ENCODE measurements around the gene NAMPT. TPM values are rescaled to one million over a fixed set of nuclear protein-coding genes. Genes with fewer than 3 reads are reported as not detected.

The NAMPT gene
- total and polyA plus RNA-seq, 9 of the 15 experiments (the other 6 are each of a cell fraction or from before 2014, with no cell fraction given), result 41.1 to 160 (median 106) TPM

DNA sequence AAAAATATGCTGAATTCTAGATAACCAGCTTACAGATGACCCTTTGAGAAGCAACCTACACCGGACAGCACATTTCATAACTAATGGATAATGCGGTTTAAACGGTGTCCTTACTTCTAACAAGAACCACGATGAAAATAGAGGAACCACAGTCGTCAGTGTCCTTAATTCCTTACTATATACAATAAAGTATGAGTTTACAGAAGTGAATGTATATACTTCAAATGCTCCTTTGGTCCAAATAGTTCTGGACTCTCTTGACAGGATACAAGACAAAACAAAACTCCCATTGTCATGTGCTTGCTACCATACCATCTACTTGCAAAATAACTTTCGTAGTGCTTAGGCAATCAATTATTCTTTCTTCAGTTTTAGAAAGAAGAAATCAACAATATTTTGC lies 2.4 kb downstream of the NAMPT start (continued):
- TF ChIP-seq, protein P1, sequence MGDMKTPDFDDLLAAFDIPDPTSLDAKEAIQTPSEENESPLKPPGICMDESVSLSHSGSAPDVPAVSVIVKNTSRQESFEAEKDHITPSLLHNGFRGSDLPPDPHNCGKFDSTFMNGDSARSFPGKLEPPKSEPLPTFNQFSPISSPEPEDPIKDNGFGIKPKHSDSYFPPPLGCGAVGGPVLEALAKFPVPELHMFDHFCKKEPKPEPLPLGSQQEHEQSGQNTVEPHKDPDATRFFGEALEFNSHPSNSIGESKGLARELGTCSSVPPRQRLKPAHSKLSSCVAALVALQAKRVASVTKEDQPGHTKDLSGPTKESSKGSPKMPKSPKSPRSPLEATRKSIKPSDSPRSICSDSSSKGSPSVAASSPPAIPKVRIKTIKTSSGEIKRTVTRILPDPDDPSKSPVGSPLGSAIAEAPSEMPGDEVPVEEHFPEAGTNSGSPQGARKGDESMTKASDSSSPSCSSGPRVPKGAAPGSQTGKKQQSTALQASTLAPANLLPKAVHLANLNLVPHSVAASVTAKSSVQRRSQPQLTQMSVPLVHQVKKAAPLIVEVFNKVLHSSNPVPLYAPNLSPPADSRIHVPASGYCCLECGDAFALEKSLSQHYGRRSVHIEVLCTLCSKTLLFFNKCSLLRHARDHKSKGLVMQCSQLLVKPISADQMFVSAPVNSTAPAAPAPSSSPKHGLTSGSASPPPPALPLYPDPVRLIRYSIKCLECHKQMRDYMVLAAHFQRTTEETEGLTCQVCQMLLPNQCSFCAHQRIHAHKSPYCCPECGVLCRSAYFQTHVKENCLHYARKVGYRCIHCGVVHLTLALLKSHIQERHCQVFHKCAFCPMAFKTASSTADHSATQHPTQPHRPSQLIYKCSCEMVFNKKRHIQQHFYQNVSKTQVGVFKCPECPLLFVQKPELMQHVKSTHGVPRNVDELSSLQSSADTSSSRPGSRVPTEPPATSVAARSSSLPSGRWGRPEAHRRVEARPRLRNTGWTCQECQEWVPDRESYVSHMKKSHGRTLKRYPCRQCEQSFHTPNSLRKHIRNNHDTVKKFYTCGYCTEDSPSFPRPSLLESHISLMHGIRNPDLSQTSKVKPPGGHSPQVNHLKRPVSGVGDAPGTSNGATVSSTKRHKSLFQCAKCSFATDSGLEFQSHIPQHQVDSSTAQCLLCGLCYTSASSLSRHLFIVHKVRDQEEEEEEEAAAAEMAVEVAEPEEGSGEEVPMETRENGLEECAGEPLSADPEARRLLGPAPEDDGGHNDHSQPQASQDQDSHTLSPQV (IDR thresholded peaks at IDR 0.05), result peak; percentile 54; the same call in 1 of the 2 replicates
- TF ChIP-seq, protein P2, sequence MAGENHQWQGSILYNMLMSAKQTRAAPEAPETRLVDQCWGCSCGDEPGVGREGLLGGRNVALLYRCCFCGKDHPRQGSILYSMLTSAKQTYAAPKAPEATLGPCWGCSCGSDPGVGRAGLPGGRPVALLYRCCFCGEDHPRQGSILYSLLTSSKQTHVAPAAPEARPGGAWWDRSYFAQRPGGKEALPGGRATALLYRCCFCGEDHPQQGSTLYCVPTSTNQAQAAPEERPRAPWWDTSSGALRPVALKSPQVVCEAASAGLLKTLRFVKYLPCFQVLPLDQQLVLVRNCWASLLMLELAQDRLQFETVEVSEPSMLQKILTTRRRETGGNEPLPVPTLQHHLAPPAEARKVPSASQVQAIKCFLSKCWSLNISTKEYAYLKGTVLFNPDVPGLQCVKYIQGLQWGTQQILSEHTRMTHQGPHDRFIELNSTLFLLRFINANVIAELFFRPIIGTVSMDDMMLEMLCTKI (IDR thresholded peaks at IDR 0.05; ENCODE audit: partially characterized antibody), result no peak
- TF ChIP-seq, protein P3, sequence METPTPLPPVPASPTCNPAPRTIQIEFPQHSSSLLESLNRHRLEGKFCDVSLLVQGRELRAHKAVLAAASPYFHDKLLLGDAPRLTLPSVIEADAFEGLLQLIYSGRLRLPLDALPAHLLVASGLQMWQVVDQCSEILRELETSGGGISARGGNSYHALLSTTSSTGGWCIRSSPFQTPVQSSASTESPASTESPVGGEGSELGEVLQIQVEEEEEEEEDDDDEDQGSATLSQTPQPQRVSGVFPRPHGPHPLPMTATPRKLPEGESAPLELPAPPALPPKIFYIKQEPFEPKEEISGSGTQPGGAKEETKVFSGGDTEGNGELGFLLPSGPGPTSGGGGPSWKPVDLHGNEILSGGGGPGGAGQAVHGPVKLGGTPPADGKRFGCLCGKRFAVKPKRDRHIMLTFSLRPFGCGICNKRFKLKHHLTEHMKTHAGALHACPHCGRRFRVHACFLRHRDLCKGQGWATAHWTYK (CRISPR knock-in tag; IDR thresholded peaks at IDR 0.05), result 0 out of 2 replicates have a peak, but pooled peaks have one; percentile 24
- no peak for TF ChIP-seq ZNF740 (CRISPR knock-in tag; IDR thresholded peaks at IDR 0.05)
- no peak for TF ChIP-seq ZNF740 (tag; IDR thresholded peaks at IDR 0.05)
- TF ChIP-seq TEAD4 (IDR thresholded peaks at IDR 0.05; ENCODE audit: low read length), result peak; percentile 7; the same call in 1 of the 2 replicates
- TF ChIP-seq TEAD4 (CRISPR knock-in tag; IDR thresholded peaks at IDR 0.05; ENCODE audit: borderline replicate concordance), result no peak
- no peak for TF ChIP-seq PTTG1 (tag; IDR thresholded peaks at IDR 0.05; ENCODE audit: low read depth)
- TF ChIP-seq CEBPG (CRISPR knock-in tag; IDR thresholded peaks at IDR 0.05), result no peak
- peak in 1 of 2 experiments; percentile 13; a peak in 1 of 4 replicates for TF ChIP-seq CEBPG (tag; conservative IDR thresholded peaks at IDR 0.05 in 1 of 2, IDR thresholded peaks at IDR 0.05 in 1 of 2)
- TF ChIP-seq DLX4 (CRISPR knock-in tag; IDR thresholded peaks at IDR 0.05), result no peak
- no peak for TF ChIP-seq MLX (CRISPR knock-in tag; conservative IDR thresholded peaks at IDR 0.05)
- TF ChIP-seq TCF3 (CRISPR knock-in tag; IDR thresholded peaks at IDR 0.05), result no peak
- no peak for TF ChIP-seq ARID1B (IDR thresholded peaks at IDR 0.05)
- TF ChIP-seq NFATC3 (IDR thresholded peaks at IDR 0.05), result no peak
- TF ChIP-seq GATAD2B (IDR thresholded peaks at IDR 0.05; ENCODE audit: borderline replicate concordance), result no peak; the same call in 1 of the 2 replicates
- no peak for TF ChIP-seq ZKSCAN8 (CRISPR knock-in tag; IDR thresholded peaks at IDR 0.05)
- TF ChIP-seq ILF3 (IDR thresholded peaks at IDR 0.05; ENCODE audit: borderline replicate concordance), result 0 out of 2 replicates have a peak, but pooled peaks have one; percentile 8
- peak; percentile 66; the same call in 1 of the 2 replicates for TF ChIP-seq HOXB6 (CRISPR knock-in tag; IDR thresholded peaks at IDR 0.05; ENCODE audit: borderline replicate concordance)

Data from K562 (cell line).